Measurements from ENCODE around the gene ERH. TPM values are rescaled to one million over a fixed set of nuclear protein-coding genes. Genes with fewer than 3 reads are reported as not detected.

ERH gene
- total and polyA plus RNA-seq, 7 donors: 65.6 to 168 (median 106) TPM

DNA sequence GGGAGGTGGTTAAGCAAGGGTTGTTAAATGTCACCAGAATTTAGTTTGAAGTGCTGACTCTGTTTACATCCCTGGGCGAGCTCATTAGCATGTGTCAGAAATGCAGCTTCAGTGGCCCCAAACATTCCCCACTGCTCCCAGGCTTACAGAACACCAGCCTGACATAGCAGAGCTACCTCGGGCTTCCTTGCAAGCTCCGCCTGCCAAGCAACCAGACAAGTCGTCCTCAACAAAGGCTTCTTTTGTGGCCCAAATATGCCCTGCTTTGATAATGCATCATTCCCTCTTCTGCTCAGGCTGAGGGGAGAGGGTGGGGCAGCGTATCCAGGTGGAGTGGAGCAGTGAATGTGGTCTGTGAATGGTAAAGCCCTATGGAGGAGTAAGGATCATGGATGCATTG, 28.0 kb downstream of the ERH start:
- no peaks in the 10 kb centered on the region for H3K27me3 ChIP-seq
- TF ChIP-seq POLR2A (IDR thresholded peaks at IDR 0.05) (no peak), POLR2AphosphoS5 (IDR thresholded peaks at IDR 0.05) (no peak), EP300 (IDR thresholded peaks at IDR 0.05) (no peak)
- TF ChIP-seq, protein P1, sequence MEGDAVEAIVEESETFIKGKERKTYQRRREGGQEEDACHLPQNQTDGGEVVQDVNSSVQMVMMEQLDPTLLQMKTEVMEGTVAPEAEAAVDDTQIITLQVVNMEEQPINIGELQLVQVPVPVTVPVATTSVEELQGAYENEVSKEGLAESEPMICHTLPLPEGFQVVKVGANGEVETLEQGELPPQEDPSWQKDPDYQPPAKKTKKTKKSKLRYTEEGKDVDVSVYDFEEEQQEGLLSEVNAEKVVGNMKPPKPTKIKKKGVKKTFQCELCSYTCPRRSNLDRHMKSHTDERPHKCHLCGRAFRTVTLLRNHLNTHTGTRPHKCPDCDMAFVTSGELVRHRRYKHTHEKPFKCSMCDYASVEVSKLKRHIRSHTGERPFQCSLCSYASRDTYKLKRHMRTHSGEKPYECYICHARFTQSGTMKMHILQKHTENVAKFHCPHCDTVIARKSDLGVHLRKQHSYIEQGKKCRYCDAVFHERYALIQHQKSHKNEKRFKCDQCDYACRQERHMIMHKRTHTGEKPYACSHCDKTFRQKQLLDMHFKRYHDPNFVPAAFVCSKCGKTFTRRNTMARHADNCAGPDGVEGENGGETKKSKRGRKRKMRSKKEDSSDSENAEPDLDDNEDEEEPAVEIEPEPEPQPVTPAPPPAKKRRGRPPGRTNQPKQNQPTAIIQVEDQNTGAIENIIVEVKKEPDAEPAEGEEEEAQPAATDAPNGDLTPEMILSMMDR (IDR thresholded peaks at IDR 0.05): no peak
- WGBS, 2 donors: 63 to 67% methylated on average over 5 of the region's 5 CpGs
- no peaks in the 10 kb centered on the region for H3K4me1 ChIP-seq
- H3K4me3 ChIP-seq: no peak overlapping the region
- H3K9me3 ChIP-seq: no peaks in the 10 kb centered on the region
- H3K36me3 ChIP-seq: peaks cover 0 to 15% (median 0%) of the 10 kb centered on the region in 4 donors
- H3K27ac ChIP-seq: no peak overlapping the region
- intact Hi-C loops (cut with DNase I): no loop called here
- no peak for DNase-seq

DNA sequence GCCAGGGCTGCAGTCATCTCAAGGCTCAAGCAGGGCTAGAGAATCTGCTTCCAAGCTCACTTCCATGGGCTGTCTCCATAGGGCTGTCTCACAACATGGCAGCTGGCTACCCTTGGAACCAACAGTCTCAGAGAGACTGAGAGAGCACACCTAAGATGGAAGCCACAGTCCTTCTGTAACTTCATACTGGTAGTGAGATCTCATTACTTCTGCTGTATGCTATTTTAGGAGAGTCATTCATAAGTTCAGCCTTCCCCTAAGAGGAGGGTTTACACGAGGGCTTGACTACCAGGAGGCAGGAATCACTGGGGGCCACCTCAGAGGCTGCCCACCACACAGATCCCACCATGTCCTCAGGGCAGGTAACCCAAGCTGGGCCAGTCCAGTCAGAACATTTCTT, 29.7 kb downstream of the ERH start:
- no peak overlapping the region for H3K4me3 ChIP-seq
- 75 to 91% methylated on average over 1 of the region's 1 CpG for WGBS, 2 donors
- intact Hi-C loops (cut with DNase I): no loop called here

DNA sequence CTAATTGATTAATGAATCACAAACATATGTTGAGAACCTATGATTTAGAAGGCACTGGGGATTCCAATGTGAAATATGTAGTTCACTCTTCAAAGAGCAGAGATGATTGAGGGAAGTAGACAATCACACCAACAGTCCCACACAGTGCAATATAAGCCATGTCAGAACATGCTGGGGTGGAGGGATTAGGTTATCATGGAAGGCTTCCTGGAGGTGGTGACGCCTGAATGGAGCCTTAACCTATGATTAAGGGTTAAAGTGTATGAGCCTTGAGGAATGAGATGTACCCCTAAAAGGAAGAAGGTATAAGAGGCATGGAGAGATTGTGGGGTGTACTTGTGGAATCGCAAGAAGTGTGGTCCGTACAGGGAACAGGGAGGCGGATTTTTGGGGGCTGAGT, 31.3 kb downstream of the ERH start:
- Histone ChIP-seq H3K27ac (no peak overlapping the region), H3K36me3 (peaks cover 0 to 1% (median 0%) of the 10 kb centered on the region in 4 donors), H3K4me1 (no peaks in the 10 kb centered on the region), H3K4me3 (no peak overlapping the region), H3K27me3 (no peaks in the 10 kb centered on the region), H3K9me3 (no peaks in the 10 kb centered on the region)
- 97 to 98% methylated on average over 4 of the region's 4 CpGs for WGBS, 2 donors
- intact Hi-C loops (cut with DNase I): no loop called here
- DNase-seq: no peak
- no peak for TF ChIP-seq POLR2AphosphoS5 (IDR thresholded peaks at IDR 0.05)
- TF ChIP-seq EP300 (IDR thresholded peaks at IDR 0.05): no peak
- no peak for TF ChIP-seq POLR2A (IDR thresholded peaks at IDR 0.05)
- TF ChIP-seq, protein P1 (IDR thresholded peaks at IDR 0.05): no peak

More for the DNA sequence above, 29.7 kb downstream of the ERH start:
- no peaks in the 10 kb centered on the region for H3K27me3 ChIP-seq
- no peak for DNase-seq
- H3K27ac ChIP-seq: no peak overlapping the region
- peaks cover 0 to 7% (median 0%) of the 10 kb centered on the region in 4 donors for H3K36me3 ChIP-seq
- H3K4me1 ChIP-seq: no peaks in the 10 kb centered on the region
- TF ChIP-seq POLR2A (IDR thresholded peaks at IDR 0.05): no peak
- no peak for TF ChIP-seq EP300 (IDR thresholded peaks at IDR 0.05)
- TF ChIP-seq POLR2AphosphoS5 (IDR thresholded peaks at IDR 0.05): no peak
- TF ChIP-seq, protein P1 (IDR thresholded peaks at IDR 0.05): no peak
- H3K9me3 ChIP-seq: no peaks in the 10 kb centered on the region

DNA sequence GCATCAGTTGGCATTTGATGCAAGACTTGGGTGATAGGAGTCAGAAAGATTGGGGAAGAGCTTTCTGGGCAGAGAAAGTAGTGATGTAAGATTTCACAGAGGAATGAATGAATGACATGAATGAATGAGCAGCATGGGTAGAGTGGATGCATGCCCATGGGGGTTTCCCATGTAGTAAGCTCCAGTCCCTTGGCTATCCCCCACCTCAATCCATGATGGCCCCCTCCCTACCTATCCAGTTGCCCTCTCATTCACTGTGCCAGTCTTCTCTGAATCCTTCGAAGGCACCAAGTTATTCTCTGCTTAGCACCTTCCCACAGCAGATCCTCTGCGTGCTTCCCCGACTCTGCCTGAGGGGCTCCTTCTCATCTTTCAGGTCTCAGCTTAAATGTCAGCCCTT, 32.0 kb downstream of the ERH start:
- TF ChIP-seq POLR2AphosphoS5 (IDR thresholded peaks at IDR 0.05) (no peak), EP300 (IDR thresholded peaks at IDR 0.05) (no peak), POLR2A (IDR thresholded peaks at IDR 0.05) (no peak)
- TF ChIP-seq, protein P1 (IDR thresholded peaks at IDR 0.05): no peak
- Histone ChIP-seq H3K4me1 (no peaks in the 10 kb centered on the region), H3K4me3 (no peak overlapping the region), H3K36me3 (no peaks in the 10 kb centered on the region), H3K9me3 (no peaks in the 10 kb centered on the region), H3K27ac (no peak overlapping the region), H3K27me3 (no peaks in the 10 kb centered on the region)
- DNase-seq: no peak
- 64 to 67% methylated on average over 3 of the region's 3 CpGs for WGBS, 2 donors
- intact Hi-C loops (cut with DNase I): no loop called here

DNA sequence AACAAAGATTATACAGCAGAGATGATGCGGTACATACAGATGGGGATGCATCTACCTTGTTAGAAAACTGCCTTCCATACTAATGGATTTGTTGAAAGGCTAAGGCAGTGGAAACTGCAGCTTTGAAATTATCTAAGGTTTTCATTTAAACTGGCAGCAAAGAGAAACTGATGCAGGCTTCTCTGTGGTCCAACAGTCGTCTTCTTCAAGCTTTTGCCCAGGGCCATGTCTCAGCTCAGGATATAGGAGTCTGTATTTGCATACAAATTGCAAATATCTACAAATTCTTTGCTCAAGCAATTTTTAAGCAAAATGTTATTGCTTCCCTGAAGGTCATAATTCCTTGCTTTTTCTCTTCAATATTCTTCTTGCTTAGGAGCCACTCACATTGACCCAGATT, 33.7 kb downstream of the ERH start:
- no peak for DNase-seq
- H3K9me3 ChIP-seq: no peaks in the 10 kb centered on the region
- 90% methylated on average over 2 of the region's 2 CpGs for WGBS, 2 donors
- TF ChIP-seq, protein P1 (IDR thresholded peaks at IDR 0.05): no peak
- no peak for TF ChIP-seq POLR2AphosphoS5 (IDR thresholded peaks at IDR 0.05)
- no peak for TF ChIP-seq POLR2A (IDR thresholded peaks at IDR 0.05)
- no peak for TF ChIP-seq EP300 (IDR thresholded peaks at IDR 0.05)
- intact Hi-C loops (cut with DNase I): no loop called here
- H3K4me3 ChIP-seq: no peak overlapping the region
- H3K27me3 ChIP-seq: no peaks in the 10 kb centered on the region
- H3K27ac ChIP-seq: no peak overlapping the region
- no peaks in the 10 kb centered on the region for H3K4me1 ChIP-seq
- H3K36me3 ChIP-seq: no peaks in the 10 kb centered on the region
